Endothelial cell of umbilical vein (primary cell): ENCODE data around the gene ELMO1. TPM values are rescaled to one million over a fixed set of nuclear protein-coding genes. Genes with fewer than 3 reads are reported as not detected.

ENCODE experiments used
- BruUV-seq: library from RNA; stranded (reverse); fragments of 400-500 nt; replicated peaks from 2 replicates; lab custom pipeline; 2021; lab: Mats Ljungman, UMichigan
- CTCF ChIA-PET: fragments of 300-600, 350-600 bp; sonication (Branson Sonifier 250); formaldehyde crosslinking; loops from one replicate; lab custom pipeline; 2021; ENCODE audit warnings: antibody characterized with exemption, inconsistent platforms; lab: Charles Lee
- POLR2A ChIA-PET: fragments of 300-600, 350-600 bp; sonication (Branson Sonifier 250); formaldehyde crosslinking; loops from one replicate; lab custom pipeline; 2021; ENCODE audit warnings: antibody characterized with exemption, inconsistent platforms; lab: Charles Lee
- DNase-seq: peaks from one replicate; pipeline ENCODE4 v3.0.0-alpha.2; 2011; ENCODE audit warnings: low read depth, low spot score
- FAIRE-seq: peaks from 2 replicates; lab custom pipeline; 2011; peaks lifted over from hg19 to GRCh38; lab: Jason Lieb, UNC
- H2AFZ ChIP-seq: 2 replicates; pipeline ENCODE4 v1.6.0; 2012; ENCODE audit warnings: low read depth, low read length, control low read depth, inconsistent platforms
- H3K27ac ChIP-seq: 2 replicates; pipeline ENCODE4 v1.5.1; 2011; ENCODE audit warnings: low read depth, mild to moderate bottlenecking, control low read depth, low read length, moderate library complexity; ENCODE audit not compliant: insufficient read depth
- H3K27me3 ChIP-seq, 2 experiments: 2 replicates each; pipeline versions ENCODE4 v1.6.0 to v1.6.1; 2011; ENCODE audit warnings: low read length in 2 of 2, mixed read lengths in 1 of 2; ENCODE audit not compliant: control insufficient read depth in 2 of 2, insufficient read depth in 2 of 2
- H3K36me3 ChIP-seq, 2 experiments: 2 replicates in 1 of 2; 3 replicates in 1 of 2; pipeline ENCODE4 v1.5.1; 2011; ENCODE audit warnings: low read length in 2 of 2, mild to moderate bottlenecking in 1 of 2, moderate library complexity in 1 of 2; ENCODE audit not compliant: control insufficient read depth in 2 of 2, insufficient read depth in 2 of 2; ENCODE audit errors: extremely low read depth in 1 of 2
- H3K4me1 ChIP-seq: 3 replicates; pipeline ENCODE4 v1.5.1; 2011; ENCODE audit warnings: mild to moderate bottlenecking, low read length; ENCODE audit not compliant: control insufficient read depth, insufficient read depth; ENCODE audit errors: extremely low read depth
- H3K4me2 ChIP-seq: 2 replicates; pipeline ENCODE4 v1.6.1; 2011; ENCODE audit warnings: low read length, control low read depth, mixed read lengths; ENCODE audit not compliant: insufficient read depth
- H3K4me3 ChIP-seq, 3 experiments: fragments of 200-600 bp in 1 of 3; sonication (generic), shearing (Covaris generic) in 1 of 3; replicated peaks in 1 of 3; 2 replicates each; pipeline ENCODE4 v1.5.1; 2011 to 2016; ENCODE audit warnings: control low read depth in 3 of 3, low read length in 3 of 3, mild to moderate bottlenecking in 2 of 3, inconsistent platforms in 1 of 3, low read depth in 1 of 3, moderate library complexity in 1 of 3; ENCODE audit not compliant: insufficient read depth in 1 of 3
- H3K79me2 ChIP-seq: 2 replicates; pipeline ENCODE4 v1.6.0; 2012; ENCODE audit warnings: low read length, inconsistent platforms; ENCODE audit not compliant: control insufficient read depth, insufficient read depth
- H3K9ac ChIP-seq: replicated peaks from 2 replicates; pipeline ENCODE3; 2011; ENCODE audit warnings: low read length, control low read depth; ENCODE audit not compliant: insufficient read depth; ENCODE audit errors: extremely low read depth
- H3K9me1 ChIP-seq: replicated peaks from 3 replicates; pipeline ENCODE4 v1.6.0; 2011; ENCODE audit warnings: mild to moderate bottlenecking, low read length; ENCODE audit not compliant: control insufficient read depth, insufficient read depth; ENCODE audit errors: extremely low read depth
- H3K9me3 ChIP-seq: replicated peaks from 2 replicates; pipeline ENCODE4 v1.5.1; 2012; ENCODE audit warnings: low read length, inconsistent platforms; ENCODE audit not compliant: control insufficient read depth, insufficient read depth
- H4K20me1 ChIP-seq: replicated peaks from 2 replicates; pipeline ENCODE3; 2011; ENCODE audit warnings: mild to moderate bottlenecking, low read length; ENCODE audit not compliant: control insufficient read depth, insufficient read depth; ENCODE audit errors: extremely low read depth
- EZH2 ChIP-seq: IDR thresholded peaks from 2 replicates; pipeline ENCODE4 v1.6.1; 2012; ENCODE audit warnings: borderline replicate concordance, low read depth, mild to moderate bottlenecking, moderate library complexity, low read length, inconsistent platforms; ENCODE audit not compliant: severe bottlenecking
- FOS ChIP-seq: IDR thresholded peaks from 2 replicates; pipeline ENCODE4 v1.6.1; 2011; ENCODE audit warnings: mild to moderate bottlenecking, low read length, moderate library complexity, borderline replicate concordance; ENCODE audit not compliant: insufficient read depth
- GATA2 ChIP-seq: IDR thresholded peaks from 2 replicates; pipeline ENCODE4 v1.7.0; 2011; ENCODE audit warnings: low read depth, mild to moderate bottlenecking, moderate library complexity, mixed read lengths, low read length; ENCODE audit not compliant: insufficient read length, insufficient read depth
- JUN ChIP-seq: IDR thresholded peaks from 2 replicates; pipeline ENCODE4 v1.6.1; 2011; ENCODE audit warnings: borderline replicate concordance, low read depth; ENCODE audit not compliant: insufficient read length, insufficient read depth
- MYC ChIP-seq: IDR thresholded peaks from one replicate; pipeline ENCODE4 v1.6.1; 2011; ENCODE audit warnings: mild to moderate bottlenecking, low read depth, low read length
- POLR2A ChIP-seq: IDR thresholded peaks from 2 replicates; pipeline ENCODE4 v1.6.1; 2012; ENCODE audit warnings: low read depth, mild to moderate bottlenecking, control low read depth, low read length
- POLR2AphosphoS5 ChIP-seq: IDR thresholded peaks from 2 replicates; pipeline ENCODE4 v1.6.1; 2012; ENCODE audit warnings: low read depth, mild to moderate bottlenecking, control low read depth, low read length, moderate library complexity; ENCODE audit not compliant: insufficient read depth
- dilution Hi-C: fragments of 300-500 bp; cut with MboI; formaldehyde crosslinking; loops from one replicate; pipeline ENCODE4 v1.15.0; 2019; ENCODE audit warnings: low sequenced_read_pairs; ENCODE audit not compliant: extremely low pct_ligation_motif_present
- intact Hi-C: fragments of 100-400 bp; cut with micrococcal nuclease; formaldehyde crosslinking; loops from one replicate; pipeline ENCODE4 v1.10.0; 2022
- polyA plus RNA-seq, 4 experiments: library from polyadenylated mRNA; depleted of rRNA in 3 of 4; stranded (reverse) in 3 of 4; unstranded in 1 of 4; fragments of >200 nt; gene quantifications; 2 replicates each; pipeline versions ENCODE4 v1.2.1 to v1.2.3, GENCODE V29; 2011 to 2012; ENCODE audit warnings: missing spikeins in 1 of 4
- total RNA-seq: library from RNA; stranded (reverse); gene quantifications from 2 replicates; pipeline ENCODE4 v1.2.3, GENCODE V29; 2021
- TF ChIP-seq, protein P1 (sequence below): IDR thresholded peaks from 2 replicates; pipeline ENCODE4 v1.6.1; 2011; ENCODE audit not compliant: insufficient read depth, insufficient read length
- TF ChIP-seq, protein P2 (sequence below), 2 donors: IDR thresholded peaks; 1 replicate in 1 of 2; 2 replicates in 1 of 2; pipeline ENCODE4 v1.5.1; 2011; ENCODE audit warnings: low read length in 2 of 2, mild to moderate bottlenecking in 2 of 2, moderate library complexity in 2 of 2, control low read depth in 1 of 2, inconsistent platforms in 1 of 2, low read depth in 1 of 2; ENCODE audit not compliant: insufficient read depth in 1 of 2; ENCODE audit errors: extremely low read depth in 1 of 2

Gene ELMO1
- total and polyA plus RNA-seq, 2 donors (not counting 3 experiments of a cell fraction or from before 2014, with no cell fraction given) = 17.0 to 30.6 TPM

DNA sequence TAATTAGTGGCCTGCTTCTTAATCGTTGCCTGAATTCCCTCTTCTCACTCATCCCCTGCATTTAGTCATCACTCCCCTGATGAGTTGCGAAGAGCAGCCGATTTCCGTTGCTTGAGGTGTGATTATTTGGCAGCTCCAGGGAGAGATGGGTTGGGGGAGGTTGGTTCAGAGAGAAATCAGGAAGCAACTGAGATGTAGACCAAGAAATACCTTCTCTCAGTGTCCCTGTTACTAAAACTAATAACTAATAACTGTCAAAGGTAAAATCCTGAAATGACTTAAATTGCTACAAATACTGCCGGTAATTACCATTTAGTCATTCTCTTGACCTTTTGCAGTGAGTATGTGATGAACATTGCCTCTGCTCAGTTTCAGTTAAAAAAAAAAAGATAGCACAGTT is 76.9 kb downstream of the ELMO1 start:
- Histone ChIP-seq H3K9ac (no peak overlapping the region), H3K9me3 (no peaks in the 10 kb centered on the region), H3K27me3 (no peaks in the 10 kb centered on the region), H3K4me1 (no peaks in the 10 kb centered on the region), H3K36me3 (peaks cover 0 to 2% of the 10 kb centered on the region in 2 experiments), H2AFZ (no peak overlapping the region), H4K20me1 (no peaks in the 10 kb centered on the region), H3K4me2 (no peak overlapping the region), H3K9me1 (no peaks in the 10 kb centered on the region), H3K4me3 (no peak overlapping the region), H3K27ac (no peak overlapping the region), H3K79me2 (no peaks in the 10 kb centered on the region)
- no TSS peak for BruUV-seq
- intact Hi-C loops (no loop called here), dilution Hi-C loops (no loop called here)
- TF ChIP-seq EZH2 (no peak), MYC (no peak), FOS (no peak), POLR2A (no peak), POLR2AphosphoS5 (no peak), JUN (no peak), GATA2 (no peak)
- TF ChIP-seq, protein P1, sequence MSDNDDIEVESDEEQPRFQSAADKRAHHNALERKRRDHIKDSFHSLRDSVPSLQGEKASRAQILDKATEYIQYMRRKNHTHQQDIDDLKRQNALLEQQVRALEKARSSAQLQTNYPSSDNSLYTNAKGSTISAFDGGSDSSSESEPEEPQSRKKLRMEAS = no peak
- TF ChIP-seq, protein P2, sequence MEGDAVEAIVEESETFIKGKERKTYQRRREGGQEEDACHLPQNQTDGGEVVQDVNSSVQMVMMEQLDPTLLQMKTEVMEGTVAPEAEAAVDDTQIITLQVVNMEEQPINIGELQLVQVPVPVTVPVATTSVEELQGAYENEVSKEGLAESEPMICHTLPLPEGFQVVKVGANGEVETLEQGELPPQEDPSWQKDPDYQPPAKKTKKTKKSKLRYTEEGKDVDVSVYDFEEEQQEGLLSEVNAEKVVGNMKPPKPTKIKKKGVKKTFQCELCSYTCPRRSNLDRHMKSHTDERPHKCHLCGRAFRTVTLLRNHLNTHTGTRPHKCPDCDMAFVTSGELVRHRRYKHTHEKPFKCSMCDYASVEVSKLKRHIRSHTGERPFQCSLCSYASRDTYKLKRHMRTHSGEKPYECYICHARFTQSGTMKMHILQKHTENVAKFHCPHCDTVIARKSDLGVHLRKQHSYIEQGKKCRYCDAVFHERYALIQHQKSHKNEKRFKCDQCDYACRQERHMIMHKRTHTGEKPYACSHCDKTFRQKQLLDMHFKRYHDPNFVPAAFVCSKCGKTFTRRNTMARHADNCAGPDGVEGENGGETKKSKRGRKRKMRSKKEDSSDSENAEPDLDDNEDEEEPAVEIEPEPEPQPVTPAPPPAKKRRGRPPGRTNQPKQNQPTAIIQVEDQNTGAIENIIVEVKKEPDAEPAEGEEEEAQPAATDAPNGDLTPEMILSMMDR (IDR thresholded peaks at IDR 0.05; ENCODE audit: extremely low read depth in 1 of 2, insufficient read depth in 1 of 2, low read depth in 1 of 2, low read length in 2 of 2) = no peak
- FAIRE-seq = no peak
- ChIA-PET POLR2A (no interaction called here), CTCF (no interaction called here)
- no peak for DNase-seq
